ENCODE measurements around the gene SRRM1.
"Not testable (repeated sequence)": the region's sequence is repeated elsewhere in the genome, so short reads cannot be mapped to it uniquely, and the experiment has no call there.

The SRRM1 gene

GRCh38 chr1:24695202-24695974, 52.3 kb downstream of the SRRM1 start:
- H3K9me3 Mint-ChIP-seq (ENCODE audit: low read depth): no peaks in the 10 kb centered on the region
- H3K27me3 Mint-ChIP-seq: no peaks in the 10 kb centered on the region
- H3K4me1 Mint-ChIP-seq (ENCODE audit: low read depth): peaks cover 3% of the 10 kb centered on the region
- no peaks in the 10 kb centered on the region for H3K36me3 Mint-ChIP-seq
- no peak overlapping the region for H3K4me3 Mint-ChIP-seq
- no peak overlapping the region for H3K27ac Mint-ChIP-seq

- no peak overlapping the region for H3K27ac Mint-ChIP-seq
- no peak overlapping the region for H3K4me3 Mint-ChIP-seq
- no peaks in the 10 kb centered on the region for H3K27me3 Mint-ChIP-seq
- H3K9me3 Mint-ChIP-seq (ENCODE audit: low read depth): no peaks in the 10 kb centered on the region
- no peaks in the 10 kb centered on the region for H3K36me3 Mint-ChIP-seq
- peaks cover 3% of the 10 kb centered on the region for H3K4me1 Mint-ChIP-seq (ENCODE audit: low read depth)
These were observed 53.1 kb downstream of the SRRM1 start for GRCh38 chr1:24696041-24696755.

- no peak overlapping the region for H3K27ac Mint-ChIP-seq
- no peaks in the 10 kb centered on the region for H3K9me3 Mint-ChIP-seq (ENCODE audit: low read depth)
- H3K27me3 Mint-ChIP-seq: no peaks in the 10 kb centered on the region
- H3K4me1 Mint-ChIP-seq (ENCODE audit: low read depth): peaks cover 3% of the 10 kb centered on the region
- no peak overlapping the region for H3K4me3 Mint-ChIP-seq
- H3K36me3 Mint-ChIP-seq: no peaks in the 10 kb centered on the region
These were observed 53.7 kb downstream of the SRRM1 start for GRCh38 chr1:24696756-24697330.

- not testable (repeated sequence) for H3K9me3 Mint-ChIP-seq (ENCODE audit: low read depth); H3K27ac Mint-ChIP-seq; H3K4me3 Mint-ChIP-seq; H3K4me1 Mint-ChIP-seq (ENCODE audit: low read depth); H3K27me3 Mint-ChIP-seq; H3K36me3 Mint-ChIP-seq
These were observed 54.4 kb downstream of the SRRM1 start for GRCh38 chr1:24697453-24698001.

GRCh38 chr1:24698326-24698725, 55.2 kb downstream of the SRRM1 start:
- not testable (repeated sequence) for H3K36me3 Mint-ChIP-seq, H3K27me3 Mint-ChIP-seq

GRCh38 chr1:24699628-24700027, 56.5 kb downstream of the SRRM1 start:
- H3K4me3 Mint-ChIP-seq: no peak overlapping the region
- no peaks in the 10 kb centered on the region for H3K36me3 Mint-ChIP-seq
- no peak overlapping the region for H3K27ac Mint-ChIP-seq
- H3K4me1 Mint-ChIP-seq (ENCODE audit: low read depth): peaks cover 3% of the 10 kb centered on the region
- H3K9me3 Mint-ChIP-seq (ENCODE audit: low read depth): no peaks in the 10 kb centered on the region
- H3K27me3 Mint-ChIP-seq: no peaks in the 10 kb centered on the region

More at GRCh38 chr1:24698326-24698725, 55.2 kb downstream of the SRRM1 start:
- H3K9me3 Mint-ChIP-seq (ENCODE audit: low read depth); H3K4me3 Mint-ChIP-seq; H3K27ac Mint-ChIP-seq; H3K4me1 Mint-ChIP-seq (ENCODE audit: low read depth): not testable (repeated sequence)

GRCh38 chr1:24702511-24703293, 59.6 kb downstream of the SRRM1 start:
- H3K27ac Mint-ChIP-seq: no peak overlapping the region
- H3K9me3 Mint-ChIP-seq (ENCODE audit: low read depth): no peaks in the 10 kb centered on the region
- no peaks in the 10 kb centered on the region for H3K36me3 Mint-ChIP-seq
- H3K4me1 Mint-ChIP-seq (ENCODE audit: low read depth): peaks cover 6% of the 10 kb centered on the region
- H3K4me3 Mint-ChIP-seq: no peak overlapping the region
- no peaks in the 10 kb centered on the region for H3K27me3 Mint-ChIP-seq

- H3K27me3 Mint-ChIP-seq: no peaks in the 10 kb centered on the region
- no peak overlapping the region for H3K4me3 Mint-ChIP-seq
- no peaks in the 10 kb centered on the region for H3K9me3 Mint-ChIP-seq (ENCODE audit: low read depth)
- H3K27ac Mint-ChIP-seq: no peak overlapping the region
- no peaks in the 10 kb centered on the region for H3K36me3 Mint-ChIP-seq
- peaks cover 7% of the 10 kb centered on the region for H3K4me1 Mint-ChIP-seq (ENCODE audit: low read depth)
These were observed 61.5 kb downstream of the SRRM1 start for GRCh38 chr1:24704411-24705259.

- H3K4me3 Mint-ChIP-seq: no peak overlapping the region
- no peaks in the 10 kb centered on the region for H3K36me3 Mint-ChIP-seq
- H3K27ac Mint-ChIP-seq: no peak overlapping the region
- no peaks in the 10 kb centered on the region for H3K27me3 Mint-ChIP-seq
- H3K4me1 Mint-ChIP-seq (ENCODE audit: low read depth): peaks cover 14% of the 10 kb centered on the region
- H3K9me3 Mint-ChIP-seq (ENCODE audit: low read depth): no peaks in the 10 kb centered on the region
These were observed 62.4 kb downstream of the SRRM1 start for GRCh38 chr1:24705260-24706073.

GRCh38 chr1:24706074-24706389, 62.9 kb downstream of the SRRM1 start:
- not testable (repeated sequence) for H3K27me3 Mint-ChIP-seq; H3K9me3 Mint-ChIP-seq (ENCODE audit: low read depth); H3K27ac Mint-ChIP-seq; H3K36me3 Mint-ChIP-seq; H3K4me3 Mint-ChIP-seq
- peaks cover 14% of the 10 kb centered on the region for H3K4me1 Mint-ChIP-seq (ENCODE audit: low read depth)

GRCh38 chr1:24707687-24708086, 64.6 kb downstream of the SRRM1 start:
- Mint-ChIP-seq H3K27me3 (no peaks in the 10 kb centered on the region), H3K36me3 (no peaks in the 10 kb centered on the region), H3K27ac (no peak overlapping the region), H3K4me1 (ENCODE audit: low read depth) (peaks cover 14% of the 10 kb centered on the region), H3K9me3 (ENCODE audit: low read depth) (no peaks in the 10 kb centered on the region), H3K4me3 (no peak overlapping the region)

GRCh38 chr1:24708938-24709337, 65.8 kb downstream of the SRRM1 start:
- Mint-ChIP-seq H3K4me1 (ENCODE audit: low read depth) (peaks cover 14% of the 10 kb centered on the region), H3K27ac (no peak overlapping the region)

GRCh38 chr1:24709791-24710441, 66.8 kb downstream of the SRRM1 start:
- no peaks in the 10 kb centered on the region for H3K36me3 Mint-ChIP-seq
- H3K9me3 Mint-ChIP-seq (ENCODE audit: low read depth): no peaks in the 10 kb centered on the region
- H3K27ac Mint-ChIP-seq: no peak overlapping the region
- peaks cover 14% of the 10 kb centered on the region for H3K4me1 Mint-ChIP-seq (ENCODE audit: low read depth)
- no peak overlapping the region for H3K4me3 Mint-ChIP-seq
- no peaks in the 10 kb centered on the region for H3K27me3 Mint-ChIP-seq

More at GRCh38 chr1:24708938-24709337, 65.8 kb downstream of the SRRM1 start:
- Mint-ChIP-seq H3K4me3 (no peak overlapping the region), H3K9me3 (ENCODE audit: low read depth) (no peaks in the 10 kb centered on the region), H3K36me3 (no peaks in the 10 kb centered on the region), H3K27me3 (no peaks in the 10 kb centered on the region)

All from activated naive CD8-positive, alpha-beta T cell (primary cell).